ENCODE results near the gene CH25H.

The CH25H gene

DNA sequence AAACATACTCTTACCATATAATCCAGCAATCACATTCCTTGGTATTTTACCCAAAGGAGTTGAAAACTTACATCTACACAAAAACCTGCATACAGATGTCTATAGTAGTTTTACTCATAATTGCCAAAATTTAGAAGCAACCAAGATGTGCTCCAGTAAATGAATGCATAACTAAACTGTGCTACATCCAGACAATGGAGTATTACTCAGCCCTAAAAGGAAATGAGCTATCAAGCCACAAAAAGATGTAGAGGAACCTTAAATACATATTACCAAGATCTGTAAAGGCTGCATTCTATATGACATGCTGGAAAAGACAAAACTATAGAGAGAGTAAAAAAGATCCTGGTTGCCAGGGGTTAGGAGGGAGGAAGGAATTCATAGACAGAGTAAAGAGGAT lies 21.8 kb upstream of the CH25H start:
- no peak for DNase-seq (ENCODE audit: low read depth in 2 of 2)

DNA sequence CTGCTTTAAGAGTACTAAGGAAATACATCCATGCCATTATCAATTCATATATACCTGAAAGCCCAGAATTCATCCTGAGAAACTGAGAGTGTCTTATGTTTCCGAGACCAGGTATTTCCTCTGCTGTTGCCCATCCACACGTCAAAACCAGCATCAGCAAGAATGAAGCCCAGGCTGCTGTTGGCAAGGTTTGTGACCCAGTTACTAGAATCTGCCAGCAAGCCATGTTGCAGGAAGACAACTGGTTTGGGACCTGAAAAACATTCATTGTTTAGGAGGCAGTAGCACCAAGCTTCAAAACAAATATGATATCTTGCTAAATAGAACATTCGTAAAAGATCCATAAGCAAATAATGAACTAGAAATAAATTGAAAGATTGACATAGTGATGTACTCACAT lies 21.0 kb upstream of the CH25H start:
- no peak for DNase-seq (ENCODE audit: low read depth in 2 of 2)

GRCh38 chr10:89226891-89227290 lies 19.8 kb upstream of the CH25H start:
- no peak for DNase-seq (ENCODE audit: low read depth in 2 of 2)

DNA sequence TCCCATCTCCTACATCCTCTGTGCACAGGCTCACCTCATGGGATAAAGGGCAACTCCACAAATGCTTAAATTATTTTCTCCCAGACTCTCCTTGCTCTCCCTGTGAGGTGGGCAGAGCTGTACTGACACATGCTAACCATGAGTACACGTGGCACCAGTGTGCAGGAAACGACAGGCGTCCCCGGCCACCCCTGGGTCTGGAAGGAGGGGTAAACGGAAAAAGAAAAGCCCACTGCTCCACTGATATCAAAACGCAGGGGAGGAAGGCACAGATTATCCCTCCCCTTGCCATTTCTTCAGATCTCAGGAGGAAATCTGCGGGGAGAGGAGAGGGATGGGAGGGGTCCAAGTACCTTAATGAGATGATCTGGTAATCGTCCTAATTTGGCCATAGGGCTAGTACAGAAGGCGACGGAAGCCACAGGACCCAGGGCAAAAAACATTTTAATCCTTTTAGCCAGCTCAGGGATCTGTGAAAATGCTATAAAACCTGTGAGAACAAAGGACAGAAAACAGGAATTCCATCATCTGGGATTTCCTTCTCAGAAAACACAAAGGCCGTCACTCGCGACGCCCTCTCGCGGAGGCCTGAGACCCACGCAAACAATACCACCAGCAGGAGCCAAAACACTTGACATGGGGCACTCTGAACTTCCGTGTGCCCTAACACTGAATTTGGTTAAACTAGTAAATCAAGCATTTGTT lies 17.8 kb upstream of the CH25H start:
- no peak for DNase-seq (ENCODE audit: low read depth in 2 of 2)

GRCh38 chr10:89221919-89222318 lies 14.8 kb upstream of the CH25H start:
- DNase-seq (ENCODE audit: low read depth in 2 of 2) = no peak

DNA sequence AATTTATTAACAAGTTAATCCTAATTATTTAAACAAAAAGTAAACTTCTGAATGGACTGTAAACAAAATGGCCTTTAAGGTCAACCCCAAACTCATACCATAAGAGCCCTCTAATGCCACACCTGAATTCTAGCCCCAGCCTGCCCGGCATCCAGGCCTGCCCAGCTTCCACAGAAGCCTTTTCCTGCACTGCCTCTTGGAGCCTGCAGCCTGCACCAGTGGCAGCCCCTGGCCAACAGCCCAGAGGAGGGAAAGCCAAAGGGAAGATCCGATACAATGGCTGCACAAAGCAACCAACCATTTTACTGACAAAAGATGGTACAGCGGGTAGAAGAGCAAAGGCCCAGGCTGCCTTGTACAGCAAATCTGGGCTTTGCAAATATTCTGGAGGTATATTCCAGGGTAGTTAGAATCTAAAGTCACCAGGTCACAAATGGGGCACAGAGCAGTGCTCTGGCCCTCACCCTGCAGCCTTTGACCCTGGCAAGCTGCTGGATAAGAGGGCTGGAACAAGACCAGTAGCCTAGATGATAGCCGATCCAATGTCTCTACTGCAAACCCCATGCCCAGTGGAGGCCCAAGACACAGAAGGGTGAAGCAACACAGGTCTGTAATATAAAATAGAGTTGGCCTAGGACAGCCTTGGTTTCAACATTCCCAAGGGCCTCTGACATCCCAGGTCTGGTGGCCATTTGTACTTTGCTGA lies 12.5 kb upstream of the CH25H start:
- no peak for DNase-seq (ENCODE audit: low read depth in 2 of 2)

GRCh38 chr10:89217057-89217990 lies 10.2 kb upstream of the CH25H start:
- DNase-seq (ENCODE audit: low read depth in 2 of 2) = peak; percentile 48 to 63

GRCh38 chr10:89216056-89216455 lies 8.9 kb upstream of the CH25H start:
- no peak for DNase-seq (ENCODE audit: low read depth in 2 of 2)

DNA sequence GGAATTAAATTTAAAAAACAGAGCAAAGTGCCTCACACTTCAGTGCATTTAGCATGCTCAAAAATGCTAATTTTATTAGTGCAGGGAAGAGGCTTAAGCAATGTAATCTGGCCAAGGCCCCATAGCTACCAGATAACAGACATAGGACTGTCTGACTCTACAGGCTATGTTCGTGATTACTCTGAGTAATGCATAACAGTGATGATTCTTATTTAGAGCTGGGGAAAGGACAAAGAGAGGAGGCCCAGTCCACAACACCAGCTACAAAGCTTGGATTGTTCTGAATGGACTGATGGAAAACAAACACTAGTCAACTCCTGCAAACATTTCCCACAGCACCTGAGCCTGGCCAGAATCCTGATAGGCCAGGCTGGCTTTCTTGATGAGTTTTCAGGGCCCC lies 8.4 kb upstream of the CH25H start:
- DNase-seq (ENCODE audit: low read depth in 2 of 2) = no peak

DNA sequence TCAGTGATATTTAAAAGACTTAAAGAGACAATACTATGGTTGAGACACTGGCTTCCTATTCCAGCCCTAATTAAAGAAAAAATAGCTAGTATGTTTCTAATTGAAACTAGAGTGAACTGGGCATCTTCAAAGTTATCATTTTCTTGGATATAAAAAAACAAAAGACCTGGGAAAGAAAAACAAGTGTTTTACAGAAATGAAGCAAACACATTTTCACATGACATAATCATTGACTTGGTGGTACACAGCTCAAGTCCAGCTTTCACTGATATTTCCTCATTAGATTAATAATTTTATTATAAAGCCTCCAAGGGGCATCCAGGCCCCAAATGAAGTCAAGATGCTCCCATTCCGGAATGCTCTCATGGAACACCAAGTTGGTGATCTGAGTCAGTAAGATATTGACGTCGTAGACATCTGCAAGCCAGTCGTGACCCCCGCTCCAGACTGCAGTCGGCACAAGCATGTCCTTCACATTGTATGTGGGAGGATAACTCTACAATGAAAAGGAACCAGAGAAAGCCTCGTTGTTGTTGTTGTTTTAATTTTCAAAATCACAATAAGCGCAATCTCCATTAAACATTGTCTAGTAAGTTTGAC lies 7.5 kb upstream of the CH25H start:
- no peak for DNase-seq (ENCODE audit: low read depth in 2 of 2)

- no peak for DNase-seq (ENCODE audit: low read depth in 2 of 2)
Measured at GRCh38 chr10:89213191-89213808, 6.2 kb upstream of the CH25H start.

DNA sequence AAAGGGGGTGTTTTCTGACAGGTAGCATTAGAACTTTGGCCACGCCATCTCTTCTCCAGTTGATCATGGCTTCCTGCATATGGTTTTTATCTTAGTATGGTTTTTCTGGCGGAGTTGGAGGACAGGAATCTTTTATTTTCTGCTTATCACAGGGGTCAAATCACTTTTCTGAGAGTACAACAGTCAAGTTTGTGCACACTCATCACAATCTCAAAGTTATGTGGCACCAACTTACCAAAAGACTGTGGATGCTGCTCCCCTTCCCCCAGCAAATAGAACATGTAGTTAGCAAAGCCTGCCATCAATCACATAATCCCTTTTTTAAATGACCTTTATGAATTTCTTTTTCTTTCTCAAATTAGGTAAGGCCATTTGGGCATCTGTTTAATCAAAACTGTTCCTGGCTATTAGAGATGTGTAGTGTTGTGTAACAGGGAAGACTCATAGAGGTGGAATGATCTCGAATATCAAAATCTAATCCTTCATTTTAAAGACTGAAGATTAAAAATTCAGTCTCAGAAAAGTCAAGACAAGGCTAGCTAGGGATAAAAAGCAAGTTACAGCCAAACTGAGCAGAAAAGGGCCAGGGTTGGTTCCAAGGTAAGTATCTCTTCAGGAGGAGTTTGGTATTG lies 3.8 kb upstream of the CH25H start:
- no peak for DNase-seq (ENCODE audit: low read depth in 2 of 2)

GRCh38 chr10:89209718-89210117 lies 2.6 kb upstream of the CH25H start:
- no peak for DNase-seq (ENCODE audit: low read depth in 2 of 2)

DNA sequence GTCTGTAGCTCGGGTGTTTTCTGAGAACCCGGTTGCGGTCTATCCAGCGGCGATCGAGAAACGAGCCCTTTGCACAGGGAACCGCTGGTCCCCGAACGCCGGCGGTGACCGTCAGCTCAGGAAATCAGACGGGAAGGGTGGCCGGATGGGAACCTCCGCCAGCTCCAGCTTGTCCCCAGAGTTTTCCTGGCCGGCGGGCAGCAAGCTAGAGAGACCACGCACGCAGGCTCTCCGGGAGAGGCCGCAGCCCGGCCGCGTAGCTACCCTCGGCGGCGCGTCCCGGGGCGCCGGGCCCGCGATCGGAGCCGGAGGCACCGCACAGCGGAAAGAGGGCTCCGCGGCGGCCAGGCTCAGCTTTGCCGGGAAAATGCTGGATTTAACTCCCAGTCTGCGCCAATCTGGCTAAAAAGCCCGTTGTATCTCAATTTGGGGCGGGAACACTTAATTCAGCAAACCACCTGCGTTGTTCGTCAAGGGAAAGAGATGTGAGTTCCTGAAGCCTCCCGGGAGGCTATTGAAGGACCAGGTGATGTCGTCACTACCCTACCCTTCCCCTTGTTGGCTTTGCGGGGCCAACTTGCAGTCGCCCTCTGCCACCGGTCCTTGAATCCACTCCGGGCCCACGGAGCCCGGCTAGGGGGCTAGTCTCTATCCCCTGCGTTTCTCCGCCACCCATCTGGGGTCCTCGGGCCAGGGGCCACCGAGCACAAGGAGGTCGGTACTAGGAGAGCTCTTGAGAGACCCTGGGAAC lies 859 bp upstream of the CH25H start:
- no peak for DNase-seq (ENCODE audit: low read depth in 2 of 2)

GRCh38 chr10:89206402-89207180 lies 526 bp downstream of the CH25H start:
- peak; percentile 8 to 16 for DNase-seq (ENCODE audit: low read depth in 2 of 2)

DNA sequence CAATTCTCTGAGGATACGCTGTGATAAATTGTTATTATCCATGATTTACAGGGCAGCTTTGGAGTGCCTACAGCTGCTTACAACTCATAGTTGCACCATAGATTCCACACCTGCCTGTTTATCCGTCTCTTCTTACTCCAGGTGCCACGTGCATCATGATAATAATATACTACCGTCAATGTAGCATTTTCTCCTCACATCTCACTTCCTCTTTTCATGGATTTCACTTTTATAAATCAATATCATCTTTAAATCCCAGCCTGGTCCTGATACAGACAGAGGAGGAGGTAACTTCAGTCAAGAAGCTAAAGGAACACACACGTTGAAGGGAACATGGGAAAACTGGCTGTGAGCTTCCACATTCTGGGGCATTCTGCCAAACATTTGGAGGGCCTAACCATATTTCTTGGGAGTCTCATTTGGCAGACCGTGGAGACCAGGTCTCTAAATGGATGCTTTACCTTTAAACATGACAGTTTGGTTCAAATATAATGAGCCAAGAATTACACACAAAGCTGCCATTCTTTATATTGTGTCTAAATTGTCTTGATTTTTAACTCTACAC lies 2.4 kb downstream of the CH25H start:
- no peak for DNase-seq (ENCODE audit: low read depth in 2 of 2)

GRCh38 chr10:89203237-89203636 lies 3.9 kb downstream of the CH25H start:
- DNase-seq (ENCODE audit: low read depth in 2 of 2) = no peak

DNA sequence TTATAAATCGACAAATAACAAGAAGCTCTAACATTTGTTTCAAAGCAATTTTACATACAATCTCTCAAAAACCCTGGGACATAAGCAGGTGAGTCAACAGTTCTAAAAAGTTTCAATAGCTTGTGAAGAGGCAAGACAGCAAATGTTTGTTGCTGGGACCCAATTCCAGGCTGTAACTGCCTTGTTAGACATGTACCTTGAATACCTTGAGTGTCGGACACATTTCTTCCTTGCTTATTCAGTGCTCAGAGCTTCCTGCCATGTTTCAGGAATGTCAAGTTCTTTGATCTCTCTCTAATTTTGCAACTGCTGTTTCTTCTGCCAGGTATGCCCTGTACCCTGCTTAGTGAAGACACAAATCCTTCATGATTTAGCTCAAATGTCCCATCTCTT lies 5.1 kb downstream of the CH25H start:
- DNase-seq (ENCODE audit: low read depth in 2 of 2) = no peak

- DNase-seq (ENCODE audit: low read depth in 2 of 2) = no peak
Measured at GRCh38 chr10:89201345-89202032, 5.6 kb downstream of the CH25H start.

All from stimulated activated CD4-positive, alpha-beta T cell treated with anti-CD3 and anti-CD28 coated beads, Interleukin-1b, Interleukin-23, amount 100 ng/mL, for 4 hours (primary cell).